Measurements from ENCODE around the gene CWH43. TPM values are rescaled to one million over a fixed set of nuclear protein-coding genes. Genes with fewer than 3 reads are reported as not detected.

Gene CWH43
- total and polyA plus RNA-seq, 4 donors, result 0.65 to 4.2 (median 1.1) TPM

GRCh38 chr4:49018718-49019295 is 32.7 kb downstream of the CWH43 start:
- no peak for TF ChIP-seq CTCF (IDR thresholded peaks at IDR 0.05; ENCODE audit: control extremely low read depth, extremely low read depth)
- H3K9ac ChIP-seq (ENCODE audit: insufficient read depth in 1 of 2, low read length in 2 of 2), result no peak overlapping the region
- H3K36me3 ChIP-seq (ENCODE audit: control insufficient read depth in 4 of 4, insufficient read depth in 4 of 4, low read length in 4 of 4), result no peaks in the 10 kb centered on the region
- H3K4me1 ChIP-seq (ENCODE audit: control insufficient read depth in 5 of 5, insufficient read depth in 5 of 5, low read length in 5 of 5), result no peaks in the 10 kb centered on the region
- H3K27ac ChIP-seq (ENCODE audit: low read depth in 1 of 2, low read length in 1 of 2), result no peak overlapping the region
- ATAC-seq (ENCODE audit: insufficient read depth, low FRiP score) (no peak), DNase-seq (no peak)
- no peak overlapping the region for H3K4me3 ChIP-seq
- WGBS, 2 donors, result 93% methylated on average over 2 of the region's 2 CpGs
- H3K9me3 ChIP-seq (ENCODE audit: control insufficient read depth in 4 of 4, insufficient read depth in 3 of 4, low read length in 3 of 4), result peaks cover 0 to 8% (median 5%) of the 10 kb centered on the region in 4 donors
- H3K27me3 ChIP-seq (ENCODE audit: control insufficient read depth in 3 of 3, insufficient read depth in 3 of 3, low read length in 2 of 3), result no peaks in the 10 kb centered on the region

DNA sequence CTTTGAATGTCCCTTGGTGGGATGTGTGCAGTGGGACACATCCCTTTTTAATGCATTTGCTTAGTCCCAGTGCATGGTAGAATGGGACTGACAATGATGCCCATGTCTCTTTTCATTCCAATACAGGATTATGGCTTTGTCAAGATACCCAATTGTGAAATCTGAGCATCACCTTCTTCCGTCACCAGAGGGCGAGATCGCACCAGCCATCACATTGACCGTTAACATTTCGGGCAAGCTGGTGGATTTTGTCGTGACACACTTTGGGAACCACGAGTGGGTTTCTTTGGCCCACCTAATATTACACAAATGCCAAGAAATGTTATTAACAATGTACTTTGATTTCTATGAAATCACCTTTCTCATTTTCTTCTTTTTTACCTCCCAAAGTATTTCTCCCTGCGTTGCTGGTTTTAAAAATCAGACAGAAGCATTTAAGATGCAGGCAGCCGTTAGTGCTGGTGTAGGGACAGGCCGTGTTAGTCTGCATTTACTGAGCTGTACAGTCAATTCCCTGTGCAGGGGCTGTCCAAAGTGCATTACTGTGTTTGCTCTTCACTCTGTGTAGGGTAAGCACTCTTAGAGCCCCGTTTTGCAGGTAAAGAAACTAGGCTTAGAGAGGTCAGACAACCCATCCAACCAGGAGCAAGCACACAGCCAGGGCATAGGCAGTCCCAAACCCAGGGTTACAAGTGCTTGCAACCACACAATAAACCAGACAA is 46.5 kb downstream of the CWH43 start:
- DNase-seq, result no peak
- Histone ChIP-seq H3K27me3 (ENCODE audit: control insufficient read depth in 3 of 3, insufficient read depth in 3 of 3, low read length in 2 of 3) (no peaks in the 10 kb centered on the region), H3K36me3 (ENCODE audit: control insufficient read depth in 4 of 4, insufficient read depth in 4 of 4, low read length in 4 of 4) (no peaks in the 10 kb centered on the region), H3K4me1 (ENCODE audit: control insufficient read depth in 5 of 5, insufficient read depth in 5 of 5, low read length in 5 of 5) (no peaks in the 10 kb centered on the region), H3K9me3 (ENCODE audit: control insufficient read depth in 4 of 4, insufficient read depth in 3 of 4, low read length in 3 of 4) (peaks cover 0 to 2% (median under 1%) of the 10 kb centered on the region in 4 donors), H3K9ac (ENCODE audit: insufficient read depth in 1 of 2, low read length in 2 of 2) (no peak overlapping the region), H3K4me3 (no peak overlapping the region), H3K27ac (ENCODE audit: low read depth in 1 of 2, low read length in 1 of 2) (no peak overlapping the region)
- WGBS, 2 donors, result 32 to 41% methylated on average over 11 of the region's 11 CpGs
- no peak for ATAC-seq (ENCODE audit: insufficient read depth, low FRiP score)
- TF ChIP-seq CTCF (IDR thresholded peaks at IDR 0.05; ENCODE audit: control extremely low read depth, extremely low read depth), result no peak

DNA sequence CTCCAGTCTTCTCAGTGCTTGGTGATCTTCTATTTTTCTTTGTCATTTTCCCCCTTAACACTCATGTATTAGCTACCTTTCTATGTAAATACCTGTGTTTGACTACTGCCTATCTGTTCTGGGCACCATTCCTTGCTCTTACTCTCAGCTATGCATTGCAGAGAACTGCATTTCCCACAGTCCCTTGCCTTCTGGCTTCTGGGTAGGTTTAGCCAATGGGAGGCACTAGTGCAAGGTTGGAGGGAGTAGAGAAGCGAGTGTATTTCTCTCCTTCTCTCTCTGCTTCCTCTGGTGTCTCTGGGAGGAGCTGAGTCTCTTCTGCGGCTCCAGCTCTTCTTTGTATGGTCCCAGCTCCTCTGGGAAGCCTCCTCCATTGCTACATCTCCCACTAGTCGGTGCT is 50.5 kb downstream of the CWH43 start:
- peaks cover 0 to 2% (median under 1%) of the 10 kb centered on the region in 4 donors for H3K9me3 ChIP-seq (ENCODE audit: control insufficient read depth in 4 of 4, insufficient read depth in 3 of 4, low read length in 3 of 4)
- ATAC-seq (ENCODE audit: insufficient read depth, low FRiP score) (no peak), DNase-seq (no peak)
- no peak overlapping the region for H3K9ac ChIP-seq (ENCODE audit: insufficient read depth in 1 of 2, low read length in 2 of 2)
- no peak overlapping the region for H3K4me3 ChIP-seq
- no peak overlapping the region for H3K27ac ChIP-seq (ENCODE audit: low read depth in 1 of 2, low read length in 1 of 2)
- H3K27me3 ChIP-seq (ENCODE audit: control insufficient read depth in 3 of 3, insufficient read depth in 3 of 3, low read length in 2 of 3), result no peaks in the 10 kb centered on the region
- H3K36me3 ChIP-seq (ENCODE audit: control insufficient read depth in 4 of 4, insufficient read depth in 4 of 4, low read length in 4 of 4), result no peaks in the 10 kb centered on the region
- no peak for TF ChIP-seq CTCF (IDR thresholded peaks at IDR 0.05; ENCODE audit: control extremely low read depth, extremely low read depth)
- WGBS, 2 donors, result 34 to 44% methylated on average over 3 of the region's 3 CpGs
- no peaks in the 10 kb centered on the region for H3K4me1 ChIP-seq (ENCODE audit: control insufficient read depth in 5 of 5, insufficient read depth in 5 of 5, low read length in 5 of 5)
